GM18858 (cell line): ENCODE measurements around the gene HRH1.

Experiments used
- ATAC-seq: cut with Tn5 transposase; IDR thresholded peaks from one replicate; pipeline ENCODE4 v1.9.1; 2021; ENCODE audit not compliant: unreplicated experiment

Gene HRH1

DNA sequence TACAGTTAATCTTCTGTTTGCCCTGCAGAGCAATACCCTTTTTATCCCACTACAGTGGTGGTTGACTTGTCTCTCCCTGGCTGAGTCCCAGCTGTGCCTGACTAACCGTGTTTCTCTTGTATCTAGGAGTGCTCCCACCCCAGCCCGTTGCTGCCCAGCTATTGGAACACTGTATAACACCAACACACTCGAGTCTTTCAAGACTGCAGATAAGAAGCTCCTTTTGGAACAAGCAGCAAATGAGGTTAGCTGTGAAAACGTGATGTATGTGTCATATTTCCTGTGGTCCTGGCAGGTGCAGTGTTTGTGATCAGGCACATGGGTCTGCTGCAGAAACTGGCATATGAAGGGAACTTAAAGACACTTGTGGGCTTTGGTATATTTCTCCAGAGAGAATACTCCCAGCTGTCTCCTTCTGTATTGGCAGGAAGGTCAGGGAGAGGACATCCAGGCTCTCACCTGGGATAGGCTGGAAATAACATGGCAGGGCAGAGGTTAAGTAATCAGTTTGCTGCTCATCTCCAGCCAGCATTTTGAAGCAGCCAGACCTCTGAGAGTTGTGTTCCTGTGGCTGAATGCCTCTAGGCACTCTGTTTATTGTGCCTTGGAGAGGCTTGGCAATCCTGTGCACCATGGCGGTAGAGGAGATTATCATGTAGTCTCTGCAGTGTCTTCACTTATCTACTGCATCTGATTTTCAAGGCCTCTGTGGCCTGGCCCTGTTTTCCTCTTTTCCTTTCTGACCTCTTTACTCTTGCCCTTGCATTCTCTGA lies 152.7 kb downstream of the HRH1 start:
- ATAC-seq: peak; percentile 47

DNA sequence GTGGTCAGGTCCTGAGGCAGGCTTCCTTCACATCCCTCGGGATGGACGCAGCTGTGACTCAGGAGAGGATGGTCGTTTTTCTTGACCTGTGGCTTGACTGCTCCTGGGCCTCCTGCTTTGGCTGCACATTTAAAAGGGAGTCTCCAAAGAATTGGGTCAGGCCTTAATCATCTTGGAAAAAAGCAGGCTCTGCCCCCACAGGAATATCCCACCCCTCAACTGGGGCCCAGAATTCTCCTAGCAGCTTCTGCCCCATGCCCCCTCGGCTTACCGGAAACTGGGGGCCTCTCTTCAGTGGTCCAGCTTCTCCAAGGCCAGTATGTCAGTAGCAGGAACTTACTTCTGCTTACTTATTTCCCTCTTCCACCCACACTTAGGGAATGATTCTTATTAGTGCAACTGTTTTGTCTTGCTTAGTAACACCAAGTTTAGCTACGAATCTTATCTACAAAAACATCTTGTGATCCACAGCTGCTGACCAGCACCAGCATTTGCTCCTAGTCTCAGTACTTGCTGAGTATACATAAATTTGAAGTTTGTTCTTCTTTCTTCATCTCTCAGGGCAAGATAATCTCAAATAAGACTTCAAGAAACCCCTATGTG lies 153.6 kb downstream of the HRH1 start:
- ATAC-seq: no peak

DNA sequence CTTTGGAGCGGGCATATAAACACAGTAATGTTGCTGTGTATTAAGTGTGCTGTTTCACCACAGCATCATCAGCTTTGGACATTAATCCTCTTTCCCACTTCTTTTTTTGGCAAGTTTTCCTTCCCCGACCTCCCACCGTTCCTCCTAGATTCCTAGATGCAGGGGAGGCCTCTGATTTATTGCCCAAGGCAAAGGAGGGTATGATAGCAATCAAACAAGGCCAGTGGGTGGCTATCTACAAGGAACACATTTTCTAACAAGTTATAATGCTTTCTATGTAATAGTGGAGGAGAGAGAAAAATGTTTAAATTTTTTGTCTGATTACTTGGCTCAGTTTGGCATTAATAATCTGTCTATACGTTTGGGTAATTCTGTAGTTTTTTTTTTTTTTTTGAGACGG lies 156.0 kb downstream of the HRH1 start:
- no peak for ATAC-seq

DNA sequence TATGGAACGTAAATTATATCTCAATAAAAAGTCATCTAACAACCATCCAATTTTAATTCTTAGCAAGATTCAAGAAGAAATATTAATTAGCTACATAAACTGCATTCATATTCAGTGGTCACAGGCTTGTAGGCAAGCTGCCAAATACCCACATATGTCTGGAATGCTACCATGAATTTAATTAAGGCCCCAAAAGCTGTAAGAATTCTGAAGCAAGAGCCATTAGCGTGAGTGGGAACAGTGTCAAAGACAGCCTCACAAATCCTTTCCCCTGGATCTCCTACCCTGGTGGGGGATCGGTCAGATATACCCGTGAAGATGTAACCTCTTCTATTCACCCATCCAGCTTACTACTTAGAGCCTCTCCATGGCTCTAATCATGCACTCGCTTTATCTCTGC lies 157.9 kb downstream of the HRH1 start:
- ATAC-seq: no peak
